ENCODE data around the gene IFIT3. TPM values are rescaled to one million over a fixed set of nuclear protein-coding genes. Genes with fewer than 3 reads are reported as not detected.

IFIT3 gene
- total RNA-seq, 1 experiment from 2014 or later: 0.55 TPM

GRCh38 chr10:89278900-89279392, 48.9 kb upstream of the IFIT3 start:
- no peaks in the 10 kb centered on the region for H3K9me3 Mint-ChIP-seq

More at GRCh38 chr10:89278900-89279392, 48.9 kb upstream of the IFIT3 start:
- no peak overlapping the region for H3K27ac ChIP-seq (ENCODE audit: insufficient read length, low read depth, low read length)
- Mint-ChIP-seq H3K27me3 (ENCODE audit: low read depth) (no peaks in the 10 kb centered on the region), H3K4me1 (peaks cover 19 to 21% of the 10 kb centered on the region in 2 experiments), H3K4me3 (no peak overlapping the region), H3K27ac (no peak overlapping the region), H3K36me3 (ENCODE audit: insufficient read depth in 1 of 3, low read depth in 3 of 3) (no peaks in the 10 kb centered on the region)
- H4K8ac ChIP-seq (replicated peaks; ENCODE audit: insufficient read length, low read depth, low read length): no peak overlapping the region
- no peak overlapping the region for H2AFZ ChIP-seq (ENCODE audit: low read length)
- H4K5ac ChIP-seq (ENCODE audit: insufficient read length, low read depth, low read length): no peak overlapping the region
- H2BK5ac ChIP-seq (ENCODE audit: insufficient read length, low read length): no peak overlapping the region
- no peak overlapping the region for H2BK12ac ChIP-seq (ENCODE audit: insufficient read length, low read depth, low read length)
- no peak overlapping the region for H3T11ph ChIP-seq (ENCODE audit: low read length)
- no peak overlapping the region for H3K56ac ChIP-seq (ENCODE audit: insufficient read length, low read depth, low read length)
- no peaks in the 10 kb centered on the region for H3K79me2 ChIP-seq (ENCODE audit: insufficient read depth, low read length)
- no peaks in the 10 kb centered on the region for H3K23me2 ChIP-seq (ENCODE audit: insufficient read length, low read depth, low read length, poor library complexity, severe bottlenecking)
- H2AK5ac ChIP-seq (ENCODE audit: insufficient read length, low read length): no peak overlapping the region
- H3K4ac ChIP-seq (ENCODE audit: low read depth, low read length): no peak overlapping the region
- no peak overlapping the region for H3K4me2 ChIP-seq (ENCODE audit: insufficient read depth, insufficient read length, low read length)
- no peak for TF ChIP-seq CTCF (conservative IDR thresholded peaks at IDR 0.05)
- H3K23ac ChIP-seq (ENCODE audit: insufficient read length, low read depth, low read length): no peak overlapping the region
- H3K9ac ChIP-seq (ENCODE audit: extremely low read depth, insufficient read length, low read length): no peak overlapping the region
- H2BK20ac ChIP-seq (ENCODE audit: low read depth, low read length, poor library complexity, severe bottlenecking): no peak overlapping the region
- H3K79me1 ChIP-seq (ENCODE audit: insufficient read depth, low read depth, low read length, poor library complexity, severe bottlenecking): no peaks in the 10 kb centered on the region
- no peak for DNase-seq
- H3K27me3 ChIP-seq (ENCODE audit: insufficient read depth, low read length): no peaks in the 10 kb centered on the region
- H4K20me1 ChIP-seq (ENCODE audit: control insufficient read depth, insufficient read depth, insufficient read length): no peaks in the 10 kb centered on the region
- no peak overlapping the region for H4K91ac ChIP-seq (ENCODE audit: insufficient read length, low read depth, low read length)
- H2BK120ac ChIP-seq (ENCODE audit: low read depth, low read length, poor library complexity, severe bottlenecking): no peak overlapping the region
- no peak overlapping the region for H3K14ac ChIP-seq (ENCODE audit: insufficient read depth, low read length)
- H3K18ac ChIP-seq (ENCODE audit: insufficient read length, low read depth, low read length): no peak overlapping the region
- H2BK15ac ChIP-seq (ENCODE audit: low read depth, low read length): no peak overlapping the region
- H3K9me3 ChIP-seq (ENCODE audit: control insufficient read depth, low read depth, low read length): no peaks in the 10 kb centered on the region
- peaks cover under 1% of the 10 kb centered on the region; the same call in 1 of the 2 replicates for H3K4me1 ChIP-seq (ENCODE audit: insufficient read depth, low read length)

Data from H9 (cell line).